Loucy (cell line): Measurements from ENCODE around the gene BTBD6.

ENCODE experiments used
- H2AFZ ChIP-seq: fragments of 200-600 bp; sonication (generic); 2 replicates; pipeline ENCODE4 v1.6.0; 2016; ENCODE audit warnings: antibody characterized with exemption, mild to moderate bottlenecking, low read length, moderate library complexity
- H3F3A ChIP-seq: fragments of 200-600 bp; 2 replicates; pipeline ENCODE4 v1.6.0; 2016; ENCODE audit warnings: antibody characterized with exemption, low read depth, mild to moderate bottlenecking
- H3K27me3 ChIP-seq: fragments of 200-600 bp; sonication (generic); 2 replicates; pipeline ENCODE4 v1.6.1; 2014; ENCODE audit warnings: low read length, mild to moderate bottlenecking; ENCODE audit not compliant: insufficient read depth, poor library complexity, severe bottlenecking
- H3K36me3 ChIP-seq: fragments of 200-600 bp; sonication (generic); 2 replicates; pipeline ENCODE4 v1.6.1; 2016; ENCODE audit warnings: low read length; ENCODE audit not compliant: insufficient read depth
- H3K4me1 ChIP-seq: fragments of 200-600 bp; sonication (generic); 2 replicates; pipeline ENCODE4 v1.5.1; 2014; ENCODE audit warnings: low read length, mild to moderate bottlenecking; ENCODE audit not compliant: insufficient read depth, poor library complexity, severe bottlenecking
- H3K4me2 ChIP-seq: fragments of 200-600 bp; sonication (generic); 2 replicates; pipeline ENCODE4 v1.6.0; 2014; ENCODE audit warnings: antibody characterized with exemption, low read length, low read depth, mild to moderate bottlenecking; ENCODE audit not compliant: poor library complexity, severe bottlenecking
- H3K4me3 ChIP-seq: fragments of 200-600 bp; sonication (generic); 2 replicates; pipeline ENCODE4 v1.5.1; 2014; ENCODE audit warnings: low read length, mild to moderate bottlenecking, mixed read lengths; ENCODE audit not compliant: poor library complexity, severe bottlenecking
- H3K79me2 ChIP-seq: fragments of 200-600 bp; sonication (generic); 2 replicates; pipeline ENCODE4 v1.6.1; 2014; ENCODE audit warnings: low read length; ENCODE audit not compliant: insufficient read depth
- H3K9ac ChIP-seq: fragments of 200-600 bp; sonication (generic); 2 replicates; pipeline ENCODE4 v1.6.0; 2014; ENCODE audit warnings: mild to moderate bottlenecking, low read depth, low read length, moderate library complexity; ENCODE audit not compliant: poor library complexity, severe bottlenecking
- H3K9me2 ChIP-seq: fragments of 200-600 bp; sonication (generic); replicated peaks from 2 replicates; pipeline ENCODE4 v1.6.1; 2016; ENCODE audit warnings: low read depth, low read length, mixed read lengths
- H3K9me3 ChIP-seq: fragments of 200-600 bp; sonication (generic); 2 replicates; pipeline ENCODE4 v1.6.1; 2014; ENCODE audit warnings: mild to moderate bottlenecking, antibody characterized with exemption, low read length, low read depth; ENCODE audit not compliant: insufficient read depth
- H4K20me1 ChIP-seq: fragments of 200-600 bp; sonication (generic); 2 replicates; pipeline ENCODE4 v1.6.0; 2014; ENCODE audit warnings: antibody characterized with exemption, low read length, mild to moderate bottlenecking; ENCODE audit not compliant: insufficient read depth, poor library complexity, severe bottlenecking
- EZH2phosphoT487 ChIP-seq: fragments of 200-600 bp; IDR thresholded peaks from 2 replicates; pipeline ENCODE4 v1.6.1; 2018; ENCODE audit warnings: antibody characterized with exemption, mild to moderate bottlenecking, moderate library complexity, borderline replicate concordance
- TF ChIP-seq, protein P1 (sequence below): fragments of 200-600 bp; sonication (generic); conservative IDR thresholded peaks from 2 replicates; pipeline ENCODE4 v1.5.1; 2014; ENCODE audit warnings: mild to moderate bottlenecking, antibody characterized with exemption, low read length

BTBD6 gene

GRCh38 chr14:105210266-105211025, 37.9 kb upstream of the BTBD6 start:
- H3K9me3 ChIP-seq = no peaks in the 10 kb centered on the region
- no peaks in the 10 kb centered on the region for H3K79me2 ChIP-seq
- H4K20me1 ChIP-seq = no peaks in the 10 kb centered on the region
- H3K4me1 ChIP-seq = no peaks in the 10 kb centered on the region
- no peak overlapping the region for H3K4me2 ChIP-seq
- H3K9me2 ChIP-seq = no peaks in the 10 kb centered on the region
- H3K9ac ChIP-seq = no peak overlapping the region
- H2AFZ ChIP-seq = no peak overlapping the region
- peaks cover 37% of the 10 kb centered on the region; the same call in 1 of the 2 replicates for H3K36me3 ChIP-seq
- no peak overlapping the region for H3K4me3 ChIP-seq
- TF ChIP-seq EZH2phosphoT487 = no peak
- TF ChIP-seq, protein P1, sequence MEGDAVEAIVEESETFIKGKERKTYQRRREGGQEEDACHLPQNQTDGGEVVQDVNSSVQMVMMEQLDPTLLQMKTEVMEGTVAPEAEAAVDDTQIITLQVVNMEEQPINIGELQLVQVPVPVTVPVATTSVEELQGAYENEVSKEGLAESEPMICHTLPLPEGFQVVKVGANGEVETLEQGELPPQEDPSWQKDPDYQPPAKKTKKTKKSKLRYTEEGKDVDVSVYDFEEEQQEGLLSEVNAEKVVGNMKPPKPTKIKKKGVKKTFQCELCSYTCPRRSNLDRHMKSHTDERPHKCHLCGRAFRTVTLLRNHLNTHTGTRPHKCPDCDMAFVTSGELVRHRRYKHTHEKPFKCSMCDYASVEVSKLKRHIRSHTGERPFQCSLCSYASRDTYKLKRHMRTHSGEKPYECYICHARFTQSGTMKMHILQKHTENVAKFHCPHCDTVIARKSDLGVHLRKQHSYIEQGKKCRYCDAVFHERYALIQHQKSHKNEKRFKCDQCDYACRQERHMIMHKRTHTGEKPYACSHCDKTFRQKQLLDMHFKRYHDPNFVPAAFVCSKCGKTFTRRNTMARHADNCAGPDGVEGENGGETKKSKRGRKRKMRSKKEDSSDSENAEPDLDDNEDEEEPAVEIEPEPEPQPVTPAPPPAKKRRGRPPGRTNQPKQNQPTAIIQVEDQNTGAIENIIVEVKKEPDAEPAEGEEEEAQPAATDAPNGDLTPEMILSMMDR = no peak
- no peaks in the 10 kb centered on the region for H3K27me3 ChIP-seq
- H3F3A ChIP-seq = no peaks in the 10 kb centered on the region

DNA sequence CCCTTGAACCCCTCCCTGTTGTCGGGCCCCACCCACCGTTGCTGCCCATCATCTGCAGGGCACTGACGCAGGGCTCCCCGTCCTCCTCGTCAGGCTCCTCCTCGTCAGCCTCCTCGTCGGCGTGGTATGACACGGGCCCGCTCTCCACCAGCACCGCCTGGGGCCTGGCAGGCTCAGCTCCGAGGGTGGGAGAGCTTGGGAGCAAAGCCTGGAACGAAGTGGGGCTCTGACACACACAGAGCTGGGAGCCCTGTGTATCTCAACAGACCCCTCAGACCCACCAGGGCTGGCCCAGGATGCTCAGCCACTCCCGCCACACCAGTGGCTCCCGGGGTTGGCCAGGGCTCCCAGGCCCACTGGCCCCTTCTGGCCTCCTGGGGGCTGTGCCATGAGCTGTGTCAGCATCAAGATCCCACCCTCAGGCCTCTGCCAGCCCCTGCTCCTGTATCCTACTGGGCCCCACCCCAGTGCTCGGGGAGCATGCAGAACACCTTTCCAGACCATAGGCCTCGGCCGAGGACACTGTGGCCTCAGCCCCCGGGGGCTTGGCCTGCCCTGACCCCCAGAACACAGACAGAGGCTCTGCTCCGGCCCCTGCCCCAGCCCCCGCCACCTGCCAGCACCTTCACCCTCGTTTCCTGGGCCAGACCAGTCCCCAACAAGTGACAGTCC, 37.1 kb upstream of the BTBD6 start:
- H3K9me3 ChIP-seq = no peaks in the 10 kb centered on the region
- no peak overlapping the region for H3K4me3 ChIP-seq
- no peak overlapping the region for H3K9ac ChIP-seq
- no peaks in the 10 kb centered on the region for H3F3A ChIP-seq
- no peaks in the 10 kb centered on the region for H3K79me2 ChIP-seq
- no peak overlapping the region for H2AFZ ChIP-seq
- H3K4me2 ChIP-seq = no peak overlapping the region
- H3K9me2 ChIP-seq = no peaks in the 10 kb centered on the region
- peaks cover 41% of the 10 kb centered on the region; the same call in 1 of the 2 replicates for H3K36me3 ChIP-seq
- H3K27me3 ChIP-seq = no peaks in the 10 kb centered on the region
- no peak for TF ChIP-seq EZH2phosphoT487
- TF ChIP-seq, protein P1 = no peak
- H3K4me1 ChIP-seq = no peaks in the 10 kb centered on the region
- H4K20me1 ChIP-seq = no peaks in the 10 kb centered on the region

DNA sequence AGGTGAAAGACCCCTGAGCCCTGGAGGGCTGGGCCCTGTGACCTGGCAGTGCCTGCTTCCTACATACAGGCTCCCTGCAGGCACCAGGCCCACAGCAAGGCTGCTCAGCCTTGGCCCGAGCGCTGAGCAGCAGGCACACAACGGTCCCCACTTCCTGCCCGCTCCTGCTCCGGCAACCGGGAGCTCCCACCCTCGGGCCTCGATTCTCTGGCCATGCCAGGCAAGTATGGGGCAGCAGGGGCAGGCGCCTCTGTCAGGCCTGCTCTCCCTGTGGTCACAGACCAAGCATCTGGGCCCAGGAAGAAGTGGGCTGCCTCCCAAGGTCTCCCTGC, 36.6 kb upstream of the BTBD6 start:
- H3K4me2 ChIP-seq = no peak overlapping the region
- no peaks in the 10 kb centered on the region for H3K27me3 ChIP-seq
- no peaks in the 10 kb centered on the region for H4K20me1 ChIP-seq
- H3K4me1 ChIP-seq = no peaks in the 10 kb centered on the region
- H3K79me2 ChIP-seq = no peaks in the 10 kb centered on the region
- peaks cover 46% of the 10 kb centered on the region; the same call in 1 of the 2 replicates for H3K36me3 ChIP-seq
- no peak overlapping the region for H3K4me3 ChIP-seq
- H3K9me3 ChIP-seq = no peaks in the 10 kb centered on the region
- no peaks in the 10 kb centered on the region for H3F3A ChIP-seq
- H3K9ac ChIP-seq = no peak overlapping the region
- H2AFZ ChIP-seq = no peak overlapping the region
- H3K9me2 ChIP-seq = no peaks in the 10 kb centered on the region
- TF ChIP-seq, protein P1 = no peak
- TF ChIP-seq EZH2phosphoT487 = no peak
